OCI-LY1 (cell line): Measurements from ENCODE around the gene PARD3B.

Source experiments
- H2AFZ ChIP-seq: fragments of 200-600 bp; sonication (generic), shearing (Covaris generic); 2 replicates; pipeline ENCODE4 v1.6.0; 2014; ENCODE audit warnings: antibody characterized with exemption, mild to moderate bottlenecking, low read length
- H3F3A ChIP-seq: fragments of 200-600 bp; sonication (generic), shearing (Covaris generic); 2 replicates; pipeline ENCODE4 v1.6.0; 2014; ENCODE audit warnings: mild to moderate bottlenecking, antibody characterized with exemption, low read length, moderate library complexity; ENCODE audit not compliant: insufficient read depth
- H3K27ac ChIP-seq: fragments of 200-600 bp; sonication (generic); 2 replicates; pipeline ENCODE4 v1.5.1; 2014; ENCODE audit warnings: low read length, mixed run types, mild to moderate bottlenecking, low read depth; ENCODE audit not compliant: poor library complexity, severe bottlenecking
- H3K27me3 ChIP-seq: fragments of 200-600 bp; sonication (generic); 2 replicates; pipeline ENCODE4 v1.6.0; 2014; ENCODE audit warnings: antibody characterized with exemption, mild to moderate bottlenecking, low read length, moderate library complexity; ENCODE audit not compliant: insufficient read depth
- H3K36me3 ChIP-seq: fragments of 200-600 bp; sonication (generic); 2 replicates; pipeline ENCODE4 v1.6.1; 2014; ENCODE audit warnings: mild to moderate bottlenecking, antibody characterized with exemption, low read length, moderate library complexity, mixed read lengths; ENCODE audit not compliant: insufficient read depth
- H3K4me1 ChIP-seq: fragments of 200-600 bp; sonication (generic); 2 replicates; pipeline ENCODE4 v1.5.1; 2014; ENCODE audit warnings: mild to moderate bottlenecking, low read length, moderate library complexity; ENCODE audit not compliant: insufficient read depth, severe bottlenecking
- H3K4me2 ChIP-seq: fragments of 200-600 bp; sonication (generic), shearing (Covaris generic); 2 replicates; pipeline ENCODE4 v1.6.1; 2014; ENCODE audit warnings: low read length
- H3K4me3 ChIP-seq: fragments of 200-600 bp; sonication (generic); 2 replicates; pipeline ENCODE4 v1.5.1; 2014; ENCODE audit warnings: low read length, low read depth, mild to moderate bottlenecking, mixed read lengths; ENCODE audit not compliant: poor library complexity, severe bottlenecking
- H3K79me2 ChIP-seq: fragments of 200-600 bp; shearing (Covaris generic); 2 replicates; pipeline ENCODE4 v1.6.1; 2016; ENCODE audit warnings: mixed run types, low read length, mixed read lengths; ENCODE audit not compliant: insufficient read depth
- H3K9ac ChIP-seq: fragments of 200-600 bp; sonication (generic), shearing (Covaris generic); 2 replicates; pipeline ENCODE4 v1.6.1; 2014; ENCODE audit warnings: mild to moderate bottlenecking, low read length, mixed read lengths
- H3K9me2 ChIP-seq: fragments of 200-600 bp; sonication (generic), shearing (Covaris generic); 2 replicates; pipeline ENCODE4 v1.6.1; 2014; ENCODE audit warnings: low read depth, mild to moderate bottlenecking, low read length, mixed read lengths
- H3K9me3 ChIP-seq: fragments of 200-600 bp; shearing (Covaris generic); 2 replicates; pipeline ENCODE4 v1.6.1; 2014; ENCODE audit warnings: low read length, mixed read lengths
- H4K20me1 ChIP-seq: fragments of 200-600 bp; sonication (generic), shearing (Covaris generic); 2 replicates; pipeline ENCODE4 v1.6.0; 2016; ENCODE audit warnings: mild to moderate bottlenecking, low read length; ENCODE audit not compliant: insufficient read depth
- EZH2 ChIP-seq: fragments of 200-600 bp; sonication (generic), shearing (Covaris generic); IDR thresholded peaks from 2 replicates; pipeline ENCODE4 v1.8.0; 2017; ENCODE audit warnings: borderline replicate concordance, mixed run types, mild to moderate bottlenecking, antibody characterized with exemption, low read length, moderate library complexity, mixed read lengths
- TF ChIP-seq, protein P1 (sequence below): fragments of 200-600 bp; sonication (generic), shearing (Covaris generic); IDR thresholded peaks from 2 replicates; pipeline ENCODE4 v1.5.1; 2017; ENCODE audit warnings: mild to moderate bottlenecking, antibody characterized with exemption, low read length, moderate library complexity, mixed read lengths

PARD3B gene

GRCh38 chr2:205087862-205088261 is 542.6 kb downstream of the PARD3B start:
- Histone ChIP-seq H3K79me2 (no peaks in the 10 kb centered on the region), H3K9me3 (no peaks in the 10 kb centered on the region), H2AFZ (no peak overlapping the region), H4K20me1 (no peaks in the 10 kb centered on the region), H3K9me2 (no peaks in the 10 kb centered on the region), H3K27ac (no peak overlapping the region), H3K4me1 (no peaks in the 10 kb centered on the region), H3K9ac (no peak overlapping the region), H3K4me2 (no peak overlapping the region), H3F3A (no peaks in the 10 kb centered on the region), H3K36me3 (no peaks in the 10 kb centered on the region), H3K4me3 (no peak overlapping the region), H3K27me3 (no peaks in the 10 kb centered on the region)
- no peak for TF ChIP-seq EZH2
- TF ChIP-seq, protein P1, sequence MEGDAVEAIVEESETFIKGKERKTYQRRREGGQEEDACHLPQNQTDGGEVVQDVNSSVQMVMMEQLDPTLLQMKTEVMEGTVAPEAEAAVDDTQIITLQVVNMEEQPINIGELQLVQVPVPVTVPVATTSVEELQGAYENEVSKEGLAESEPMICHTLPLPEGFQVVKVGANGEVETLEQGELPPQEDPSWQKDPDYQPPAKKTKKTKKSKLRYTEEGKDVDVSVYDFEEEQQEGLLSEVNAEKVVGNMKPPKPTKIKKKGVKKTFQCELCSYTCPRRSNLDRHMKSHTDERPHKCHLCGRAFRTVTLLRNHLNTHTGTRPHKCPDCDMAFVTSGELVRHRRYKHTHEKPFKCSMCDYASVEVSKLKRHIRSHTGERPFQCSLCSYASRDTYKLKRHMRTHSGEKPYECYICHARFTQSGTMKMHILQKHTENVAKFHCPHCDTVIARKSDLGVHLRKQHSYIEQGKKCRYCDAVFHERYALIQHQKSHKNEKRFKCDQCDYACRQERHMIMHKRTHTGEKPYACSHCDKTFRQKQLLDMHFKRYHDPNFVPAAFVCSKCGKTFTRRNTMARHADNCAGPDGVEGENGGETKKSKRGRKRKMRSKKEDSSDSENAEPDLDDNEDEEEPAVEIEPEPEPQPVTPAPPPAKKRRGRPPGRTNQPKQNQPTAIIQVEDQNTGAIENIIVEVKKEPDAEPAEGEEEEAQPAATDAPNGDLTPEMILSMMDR, result no peak

DNA sequence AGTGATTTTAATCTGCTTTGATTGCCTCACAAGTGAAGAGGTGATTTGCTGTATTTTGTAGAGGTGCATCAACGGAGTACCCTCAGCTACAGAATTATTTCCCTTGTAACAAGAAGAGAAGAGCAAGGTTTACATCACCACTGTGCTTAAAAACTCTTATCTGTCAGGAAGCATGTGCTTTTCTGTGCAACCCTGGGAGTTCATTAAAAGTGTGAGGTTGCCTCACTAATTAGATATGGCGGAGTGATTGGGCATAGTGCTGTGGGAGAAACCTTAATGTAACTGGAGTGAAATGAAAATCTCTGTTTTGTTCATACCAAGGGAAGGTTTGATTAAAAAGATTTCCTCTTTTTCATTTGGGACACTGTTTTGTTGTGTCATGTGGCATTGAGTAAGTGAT is 544.7 kb downstream of the PARD3B start:
- Histone ChIP-seq H4K20me1 (no peaks in the 10 kb centered on the region), H3K4me1 (no peaks in the 10 kb centered on the region), H3F3A (no peaks in the 10 kb centered on the region), H3K9me2 (no peaks in the 10 kb centered on the region), H3K4me2 (no peak overlapping the region), H3K9me3 (no peaks in the 10 kb centered on the region), H3K79me2 (no peaks in the 10 kb centered on the region), H3K36me3 (no peaks in the 10 kb centered on the region), H3K4me3 (no peak overlapping the region), H2AFZ (no peak overlapping the region), H3K27me3 (no peaks in the 10 kb centered on the region), H3K9ac (no peak overlapping the region), H3K27ac (no peak overlapping the region)
- TF ChIP-seq, protein P1, result no peak

- no peaks in the 10 kb centered on the region for H3K4me1 ChIP-seq
- no peaks in the 10 kb centered on the region for H3K27me3 ChIP-seq
- no peak overlapping the region for H3K4me3 ChIP-seq
- no peak overlapping the region for H2AFZ ChIP-seq
- no peaks in the 10 kb centered on the region for H3K36me3 ChIP-seq
- no peaks in the 10 kb centered on the region for H4K20me1 ChIP-seq
- no peaks in the 10 kb centered on the region for H3F3A ChIP-seq
- H3K9ac ChIP-seq, result no peak overlapping the region
- no peaks in the 10 kb centered on the region for H3K9me2 ChIP-seq
- no peaks in the 10 kb centered on the region for H3K9me3 ChIP-seq
- TF ChIP-seq, protein P1, result no peak
- no peak for TF ChIP-seq EZH2
- H3K79me2 ChIP-seq, result no peaks in the 10 kb centered on the region
- H3K4me2 ChIP-seq, result no peak overlapping the region
- H3K27ac ChIP-seq, result no peak overlapping the region
These were observed 546.1 kb downstream of the PARD3B start for GRCh38 chr2:205091411-205091810.
